Measurements from ENCODE around the gene DGKB.
A peak's percentile ranks its signal among the peaks of the same experiment; 100 is the strongest.

The DGKB gene

GRCh38 chr7:14754631-14755030 is 147.9 kb downstream of the DGKB start:
- peak; percentile 87 for ATAC-seq
- no peak for TF ChIP-seq ZNF8 (CRISPR knock-in tag; IDR thresholded peaks at IDR 0.05)
- no peak for TF ChIP-seq ZFP30 (CRISPR knock-in tag; IDR thresholded peaks at IDR 0.05)
- TF ChIP-seq, protein P1, sequence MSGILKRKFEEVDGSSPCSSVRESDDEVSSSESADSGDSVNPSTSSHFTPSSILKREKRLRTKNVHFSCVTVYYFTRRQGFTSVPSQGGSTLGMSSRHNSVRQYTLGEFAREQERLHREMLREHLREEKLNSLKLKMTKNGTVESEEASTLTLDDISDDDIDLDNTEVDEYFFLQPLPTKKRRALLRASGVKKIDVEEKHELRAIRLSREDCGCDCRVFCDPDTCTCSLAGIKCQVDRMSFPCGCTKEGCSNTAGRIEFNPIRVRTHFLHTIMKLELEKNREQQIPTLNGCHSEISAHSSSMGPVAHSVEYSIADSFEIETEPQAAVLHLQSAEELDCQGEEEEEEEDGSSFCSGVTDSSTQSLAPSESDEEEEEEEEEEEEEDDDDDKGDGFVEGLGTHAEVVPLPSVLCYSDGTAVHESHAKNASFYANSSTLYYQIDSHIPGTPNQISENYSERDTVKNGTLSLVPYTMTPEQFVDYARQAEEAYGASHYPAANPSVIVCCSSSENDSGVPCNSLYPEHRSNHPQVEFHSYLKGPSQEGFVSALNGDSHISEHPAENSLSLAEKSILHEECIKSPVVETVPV (CRISPR knock-in tag; IDR thresholded peaks at IDR 0.05): no peak
- TF ChIP-seq ZNF70 (CRISPR knock-in tag; IDR thresholded peaks at IDR 0.05): no peak
- no peak for TF ChIP-seq ZFP3 (CRISPR knock-in tag; IDR thresholded peaks at IDR 0.05)
- TF ChIP-seq RARB (CRISPR knock-in tag; IDR thresholded peaks at IDR 0.05): no peak
- TF ChIP-seq TCF4 (CRISPR knock-in tag; IDR thresholded peaks at IDR 0.05; ENCODE audit: borderline replicate concordance): no peak
- no peak for TF ChIP-seq SNAI2 (CRISPR knock-in tag; IDR thresholded peaks at IDR 0.05)
- TF ChIP-seq, protein P2, sequence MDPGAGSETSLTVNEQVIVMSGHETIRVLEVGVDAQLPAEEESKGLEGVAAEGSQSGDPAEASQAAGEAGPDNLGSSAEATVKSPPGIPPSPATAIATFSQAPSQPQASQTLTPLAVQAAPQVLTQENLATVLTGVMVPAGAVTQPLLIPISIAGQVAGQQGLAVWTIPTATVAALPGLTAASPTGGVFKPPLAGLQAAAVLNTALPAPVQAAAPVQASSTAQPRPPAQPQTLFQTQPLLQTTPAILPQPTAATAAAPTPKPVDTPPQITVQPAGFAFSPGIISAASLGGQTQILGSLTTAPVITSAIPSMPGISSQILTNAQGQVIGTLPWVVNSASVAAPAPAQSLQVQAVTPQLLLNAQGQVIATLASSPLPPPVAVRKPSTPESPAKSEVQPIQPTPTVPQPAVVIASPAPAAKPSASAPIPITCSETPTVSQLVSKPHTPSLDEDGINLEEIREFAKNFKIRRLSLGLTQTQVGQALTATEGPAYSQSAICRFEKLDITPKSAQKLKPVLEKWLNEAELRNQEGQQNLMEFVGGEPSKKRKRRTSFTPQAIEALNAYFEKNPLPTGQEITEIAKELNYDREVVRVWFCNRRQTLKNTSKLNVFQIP (CRISPR knock-in tag; IDR thresholded peaks at IDR 0.05; ENCODE audit: borderline replicate concordance, low read depth): no peak
- no peak for TF ChIP-seq BACH2 (CRISPR knock-in tag; IDR thresholded peaks at IDR 0.05; ENCODE audit: borderline replicate concordance)
- no peak for TF ChIP-seq PPARA (CRISPR knock-in tag; IDR thresholded peaks at IDR 0.05; ENCODE audit: borderline replicate concordance)
- TF ChIP-seq ZC3H10 (CRISPR knock-in tag; IDR thresholded peaks at IDR 0.05): no peak
- TF ChIP-seq CSDC2 (CRISPR knock-in tag; IDR thresholded peaks at IDR 0.05): no peak
- TF ChIP-seq TOX (CRISPR knock-in tag; IDR thresholded peaks at IDR 0.05; ENCODE audit: borderline replicate concordance): no peak
- TF ChIP-seq OSR1 (CRISPR knock-in tag; IDR thresholded peaks at IDR 0.05): no peak
- TF ChIP-seq, protein P3, sequence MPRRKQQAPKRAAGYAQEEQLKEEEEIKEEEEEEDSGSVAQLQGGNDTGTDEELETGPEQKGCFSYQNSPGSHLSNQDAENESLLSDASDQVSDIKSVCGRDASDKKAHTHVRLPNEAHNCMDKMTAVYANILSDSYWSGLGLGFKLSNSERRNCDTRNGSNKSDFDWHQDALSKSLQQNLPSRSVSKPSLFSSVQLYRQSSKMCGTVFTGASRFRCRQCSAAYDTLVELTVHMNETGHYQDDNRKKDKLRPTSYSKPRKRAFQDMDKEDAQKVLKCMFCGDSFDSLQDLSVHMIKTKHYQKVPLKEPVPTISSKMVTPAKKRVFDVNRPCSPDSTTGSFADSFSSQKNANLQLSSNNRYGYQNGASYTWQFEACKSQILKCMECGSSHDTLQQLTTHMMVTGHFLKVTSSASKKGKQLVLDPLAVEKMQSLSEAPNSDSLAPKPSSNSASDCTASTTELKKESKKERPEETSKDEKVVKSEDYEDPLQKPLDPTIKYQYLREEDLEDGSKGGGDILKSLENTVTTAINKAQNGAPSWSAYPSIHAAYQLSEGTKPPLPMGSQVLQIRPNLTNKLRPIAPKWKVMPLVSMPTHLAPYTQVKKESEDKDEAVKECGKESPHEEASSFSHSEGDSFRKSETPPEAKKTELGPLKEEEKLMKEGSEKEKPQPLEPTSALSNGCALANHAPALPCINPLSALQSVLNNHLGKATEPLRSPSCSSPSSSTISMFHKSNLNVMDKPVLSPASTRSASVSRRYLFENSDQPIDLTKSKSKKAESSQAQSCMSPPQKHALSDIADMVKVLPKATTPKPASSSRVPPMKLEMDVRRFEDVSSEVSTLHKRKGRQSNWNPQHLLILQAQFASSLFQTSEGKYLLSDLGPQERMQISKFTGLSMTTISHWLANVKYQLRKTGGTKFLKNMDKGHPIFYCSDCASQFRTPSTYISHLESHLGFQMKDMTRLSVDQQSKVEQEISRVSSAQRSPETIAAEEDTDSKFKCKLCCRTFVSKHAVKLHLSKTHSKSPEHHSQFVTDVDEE (CRISPR knock-in tag; IDR thresholded peaks at IDR 0.05): no peak
- no peak for TF ChIP-seq CREB5 (CRISPR knock-in tag; IDR thresholded peaks at IDR 0.05; ENCODE audit: low read depth)
- no peak for TF ChIP-seq ISL1 (CRISPR knock-in tag; IDR thresholded peaks at IDR 0.05)

- ATAC-seq: no peak
- TF ChIP-seq CREB5 (CRISPR knock-in tag; IDR thresholded peaks at IDR 0.05; ENCODE audit: low read depth): no peak
- no peak for TF ChIP-seq ZC3H10 (CRISPR knock-in tag; IDR thresholded peaks at IDR 0.05)
- no peak for TF ChIP-seq RARB (CRISPR knock-in tag; IDR thresholded peaks at IDR 0.05)
- no peak for TF ChIP-seq ZNF70 (CRISPR knock-in tag; IDR thresholded peaks at IDR 0.05)
- no peak for TF ChIP-seq ZFP3 (CRISPR knock-in tag; IDR thresholded peaks at IDR 0.05)
- no peak for TF ChIP-seq SNAI2 (CRISPR knock-in tag; IDR thresholded peaks at IDR 0.05)
- no peak for TF ChIP-seq ZFP30 (CRISPR knock-in tag; IDR thresholded peaks at IDR 0.05)
- TF ChIP-seq PATZ1 (CRISPR knock-in tag; IDR thresholded peaks at IDR 0.05; ENCODE audit: borderline replicate concordance): no peak
- TF ChIP-seq BACH2 (CRISPR knock-in tag; IDR thresholded peaks at IDR 0.05; ENCODE audit: borderline replicate concordance): no peak
- TF ChIP-seq ARNTL (CRISPR knock-in tag; IDR thresholded peaks at IDR 0.05; ENCODE audit: borderline replicate concordance, low read depth): no peak
- TF ChIP-seq OSR1 (CRISPR knock-in tag; IDR thresholded peaks at IDR 0.05): no peak
- TF ChIP-seq, protein P2 (CRISPR knock-in tag; IDR thresholded peaks at IDR 0.05; ENCODE audit: borderline replicate concordance, low read depth): no peak
These were observed 150.2 kb downstream of the DGKB start for GRCh38 chr7:14752301-14752700.

Measured in SK-N-SH treated with all-trans-retinoic acid at 6 μM for 48 hours (cell line).